HCT116 (cell line): ENCODE results near the gene UCN.

ENCODE experiments used
- ATF3 ChIP-seq: IDR thresholded peaks from 2 replicates; pipeline ENCODE4 v1.6.1; 2012
- CEBPB ChIP-seq: IDR thresholded peaks from 2 replicates; pipeline ENCODE4 v1.6.1; 2012; ENCODE audit warnings: low read depth
- CTCF ChIP-seq, 3 experiments: fragments of 200-600 bp in 1 of 3; sonication (generic) in 1 of 3; IDR thresholded peaks in 2 of 3; conservative IDR thresholded peaks in 1 of 3; 2 replicates each; pipeline ENCODE4 v1.5.1; 2012 to 2017; ENCODE audit warnings: low read depth in 2 of 3, low read length in 2 of 3, antibody characterized with exemption in 1 of 3, borderline replicate concordance in 1 of 3, control low read depth in 1 of 3, mild to moderate bottlenecking in 1 of 3, mixed read lengths in 1 of 3, mixed run types in 1 of 3, moderate library complexity in 1 of 3; ENCODE audit not compliant: insufficient read depth in 1 of 3
- EZH2 ChIP-seq: fragments of 200-600 bp; sonication (generic); IDR thresholded peaks from 2 replicates; pipeline ENCODE4 v1.6.1; 2017; ENCODE audit warnings: antibody characterized with exemption, mixed run types
- POLR2A ChIP-seq: IDR thresholded peaks from 2 replicates; pipeline ENCODE4 v1.7.0; 2011; ENCODE audit warnings: borderline replicate concordance; ENCODE audit not compliant: insufficient read depth, insufficient read length; ENCODE audit errors: extremely low read depth
- POLR2AphosphoS5 ChIP-seq: IDR thresholded peaks from 2 replicates; pipeline ENCODE4 v1.6.1; 2011; ENCODE audit warnings: mild to moderate bottlenecking, low read depth, low read length, moderate library complexity

- TF ChIP-seq CTCF (IDR thresholded peaks at IDR 0.05 in 2 of 3, conservative IDR thresholded peaks at IDR 0.05 in 1 of 3; ENCODE audit: borderline replicate concordance in 1 of 3, insufficient read depth in 1 of 3, low read depth in 2 of 3, low read length in 2 of 3) (no peak), CEBPB (no peak), EZH2 (no peak), POLR2A (no peak), POLR2AphosphoS5 (no peak), ATF3 (no peak)
Observed at GRCh38 chr2:27313882-27314645, 5.8 kb upstream of the UCN start.
